Glutamatergic neuron (in vitro differentiated cells): Measurements from ENCODE around the gene CFAP221. TPM values are rescaled to one million over a fixed set of nuclear protein-coding genes. Genes with fewer than 3 reads are reported as not detected.

Experiments
- DNase-seq: peaks from one replicate; pipeline ENCODE4 v3.0.0; 2022
- H3K27ac Mint-ChIP-seq: one replicate; pipeline ENCODE4 v1.8.0; 2020; ENCODE audit warnings: mild to moderate bottlenecking, mixed read lengths, inconsistent platforms; ENCODE audit not compliant: unreplicated experiment
- H3K27me3 Mint-ChIP-seq: one replicate; pipeline ENCODE4 v1.8.0; 2020; ENCODE audit warnings: mild to moderate bottlenecking, moderate library complexity, mixed read lengths, inconsistent platforms; ENCODE audit not compliant: unreplicated experiment
- H3K36me3 Mint-ChIP-seq: one replicate; pipeline ENCODE4 v1.8.0; 2020; ENCODE audit warnings: mild to moderate bottlenecking, mixed read lengths, inconsistent platforms; ENCODE audit not compliant: unreplicated experiment
- H3K4me1 Mint-ChIP-seq: one replicate; pipeline ENCODE4 v1.8.0; 2020; ENCODE audit warnings: mild to moderate bottlenecking, low read depth, mixed read lengths, inconsistent platforms; ENCODE audit not compliant: unreplicated experiment
- H3K4me3 Mint-ChIP-seq: one replicate; pipeline ENCODE4 v1.8.0; 2020; ENCODE audit warnings: mild to moderate bottlenecking, mixed read lengths, inconsistent platforms; ENCODE audit not compliant: unreplicated experiment
- H3K9me3 Mint-ChIP-seq: one replicate; pipeline ENCODE4 v1.8.0; 2020; ENCODE audit warnings: mild to moderate bottlenecking, moderate library complexity, mixed read lengths, inconsistent platforms; ENCODE audit not compliant: unreplicated experiment
- CTCF ChIP-seq: fragments of 200-600 bp; sonication (generic); IDR thresholded peaks from one replicate; pipeline ENCODE4 v1.5.0; 2021; ENCODE audit not compliant: partially characterized antibody, unreplicated experiment
- total RNA-seq: library from RNA; stranded (reverse); fragmentation: NEBNext Ultra II Directional; extraction: Animal tissue kit (Norgen Biotek cat#: 25700); gene quantifications from one replicate; pipeline ENCODE4 v1.2.1, GENCODE V29; 2021; ENCODE audit not compliant: unreplicated experiment

Gene CFAP221
- total RNA-seq, 1 donor from 2014 or later = 0.34 TPM

GRCh38 chr2:119523952-119524694 is 20.1 kb upstream of the CFAP221 start, which contains the start of gene SCTR:
Gene SCTR (minus strand): TSS chr2:119524483. CDS start chr2:119524226, 257 bp downstream.
- peaks cover 15% of the 10 kb centered on the region for H3K27me3 Mint-ChIP-seq
- H3K36me3 Mint-ChIP-seq = peaks cover 4% of the 10 kb centered on the region
- H3K4me3 Mint-ChIP-seq = peak within 1 kb of the TSS; percentile 87
- peak; percentile 53 for DNase-seq
- no peak for TF ChIP-seq CTCF
- no peak within 1 kb of the TSS for H3K27ac Mint-ChIP-seq
- peaks cover under 1% of the 10 kb centered on the region for H3K9me3 Mint-ChIP-seq
- peaks cover 4% of the 10 kb centered on the region for H3K4me1 Mint-ChIP-seq

- no peak overlapping the region for H3K27ac Mint-ChIP-seq
- H3K4me3 Mint-ChIP-seq = no peak overlapping the region
- no peak for TF ChIP-seq CTCF
- peaks cover 15% of the 10 kb centered on the region for H3K27me3 Mint-ChIP-seq
- peaks cover 4% of the 10 kb centered on the region for H3K4me1 Mint-ChIP-seq
- peaks cover 4% of the 10 kb centered on the region for H3K36me3 Mint-ChIP-seq
- DNase-seq = no peak
- peaks cover 1% of the 10 kb centered on the region for H3K9me3 Mint-ChIP-seq
Observed at GRCh38 chr2:119525614-119526013, 18.6 kb upstream of the CFAP221 start.

GRCh38 chr2:119527999-119528398 is 16.2 kb upstream of the CFAP221 start:
- H3K4me3 Mint-ChIP-seq = no peak overlapping the region
- peaks cover 10% of the 10 kb centered on the region for H3K27me3 Mint-ChIP-seq
- no peak overlapping the region for H3K27ac Mint-ChIP-seq
- peaks cover 5% of the 10 kb centered on the region for H3K36me3 Mint-ChIP-seq
- H3K4me1 Mint-ChIP-seq = peaks cover 4% of the 10 kb centered on the region
- DNase-seq = no peak
- no peak for TF ChIP-seq CTCF
- peaks cover 1% of the 10 kb centered on the region for H3K9me3 Mint-ChIP-seq

GRCh38 chr2:119531292-119531691 is 13.0 kb upstream of the CFAP221 start:
- Mint-ChIP-seq H3K36me3 (peaks cover 26% of the 10 kb centered on the region), H3K27ac (no peak overlapping the region)

More at GRCh38 chr2:119531292-119531691, 13.0 kb upstream of the CFAP221 start:
- H3K9me3 Mint-ChIP-seq = peaks cover 1% of the 10 kb centered on the region
- H3K4me1 Mint-ChIP-seq = no peaks in the 10 kb centered on the region
- H3K27me3 Mint-ChIP-seq = peaks cover 1% of the 10 kb centered on the region
- no peak for DNase-seq
- TF ChIP-seq CTCF = no peak
- no peak overlapping the region for H3K4me3 Mint-ChIP-seq
